K562 (cell line): Measurements from ENCODE around the gene CSE1L. TPM values are rescaled to one million over a fixed set of nuclear protein-coding genes. Genes with fewer than 3 reads are reported as not detected.

Experiments used
- C11orf30 ChIP-seq: fragments of 450-650 bp; IDR thresholded peaks from 2 replicates; pipeline ENCODE4 v1.6.1; 2016; ENCODE audit warnings: low read depth, mild to moderate bottlenecking
- HMG20B ChIP-seq: fragments of 250-450 bp; sonication (Bioruptor Pico); IDR thresholded peaks from 2 replicates; pipeline ENCODE4 v1.5.0; 2021; ENCODE audit warnings: mild to moderate bottlenecking
- TEAD2 ChIP-seq: fragments of 450-650 bp; IDR thresholded peaks from 2 replicates; pipeline ENCODE4 v1.6.1; 2016; ENCODE audit warnings: missing genetic modification characterization, control low read depth, missing compliant biosample characterization
- XRCC3 ChIP-seq: fragments of 450-650 bp; IDR thresholded peaks from 2 replicates; pipeline ENCODE4 v1.6.1; 2017; ENCODE audit warnings: mild to moderate bottlenecking, moderate library complexity
- polyA plus RNA-seq, 8 experiments: library from polyadenylated mRNA; depleted of rRNA in 4 of 8; stranded (reverse) in 5 of 8; unstranded in 3 of 8; fragments of >200 nt; fragmentation: Nextera tagmentation in 2 of 8; fragmentation: Illumina TruSeq in 1 of 8; extraction: Ambion mirVana in 2 of 8; extraction: Trizol in 1 of 8; gene quantifications; 2 replicates each; pipeline versions ENCODE4 v1.2.1 to v1.2.3, GENCODE V29; 2011 to 2014; ENCODE audit warnings: inconsistent platforms in 1 of 8, missing spikeins in 1 of 8
- total RNA-seq, 7 experiments: library from RNA; depleted of rRNA in 6 of 7; stranded (reverse); fragments of >200 nt in 6 of 7; fragmentation: Illumina TruSeq in 2 of 7; extraction: Trizol in 2 of 7; gene quantifications; 2 replicates each; pipeline versions ENCODE4 v1.2.1 to v1.2.3, GENCODE V29; 2011 to 2021; ENCODE audit warnings: low replicate concordance in 1 of 7
- TF ChIP-seq, protein P1 (sequence below), 2 experiments: fragments of 450-650 bp; formaldehyde crosslinking in 1 of 2; IDR thresholded peaks; 2 replicates each; pipeline versions ENCODE4 v1.4.0 to v1.6.1; 2014 to 2020; ENCODE audit warnings: mild to moderate bottlenecking in 2 of 2, borderline replicate concordance in 1 of 2, low read depth in 1 of 2
- TF ChIP-seq, protein P2 (sequence below): sonication (generic); formaldehyde crosslinking; IDR thresholded peaks from 2 replicates; pipeline ENCODE4 v1.5.0; 2020; ENCODE audit warnings: missing genetic modification reagents

Gene CSE1L
- total and polyA plus RNA-seq, 9 of the 15 experiments (the other 6 are each of a cell fraction or from before 2014, with no cell fraction given) = 138 to 280 (median 209) TPM

DNA sequence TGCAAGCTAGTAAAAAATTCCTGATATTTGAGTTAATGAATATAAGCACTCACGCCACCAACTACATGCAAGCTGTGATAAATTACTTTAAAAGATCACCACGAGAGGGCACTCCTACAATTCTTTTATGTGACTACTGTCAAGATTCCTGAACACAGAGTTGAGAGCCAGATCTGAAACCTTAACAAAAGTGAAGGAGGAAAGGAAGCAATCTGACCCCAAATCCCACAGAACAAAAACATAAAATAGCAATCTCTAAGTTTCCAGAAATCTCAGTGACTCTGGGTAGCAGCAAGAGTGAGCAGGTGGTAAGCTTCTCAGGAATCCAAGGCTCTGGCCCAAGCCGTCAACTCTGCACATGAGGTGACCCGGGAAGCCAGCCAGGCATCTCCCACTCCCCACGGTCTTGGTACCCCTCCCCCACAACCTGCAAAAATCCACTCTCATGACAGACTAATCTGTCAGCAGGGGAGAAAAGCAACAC lies 86.9 kb downstream of the CSE1L start (continued):
- TF ChIP-seq, protein P1, sequence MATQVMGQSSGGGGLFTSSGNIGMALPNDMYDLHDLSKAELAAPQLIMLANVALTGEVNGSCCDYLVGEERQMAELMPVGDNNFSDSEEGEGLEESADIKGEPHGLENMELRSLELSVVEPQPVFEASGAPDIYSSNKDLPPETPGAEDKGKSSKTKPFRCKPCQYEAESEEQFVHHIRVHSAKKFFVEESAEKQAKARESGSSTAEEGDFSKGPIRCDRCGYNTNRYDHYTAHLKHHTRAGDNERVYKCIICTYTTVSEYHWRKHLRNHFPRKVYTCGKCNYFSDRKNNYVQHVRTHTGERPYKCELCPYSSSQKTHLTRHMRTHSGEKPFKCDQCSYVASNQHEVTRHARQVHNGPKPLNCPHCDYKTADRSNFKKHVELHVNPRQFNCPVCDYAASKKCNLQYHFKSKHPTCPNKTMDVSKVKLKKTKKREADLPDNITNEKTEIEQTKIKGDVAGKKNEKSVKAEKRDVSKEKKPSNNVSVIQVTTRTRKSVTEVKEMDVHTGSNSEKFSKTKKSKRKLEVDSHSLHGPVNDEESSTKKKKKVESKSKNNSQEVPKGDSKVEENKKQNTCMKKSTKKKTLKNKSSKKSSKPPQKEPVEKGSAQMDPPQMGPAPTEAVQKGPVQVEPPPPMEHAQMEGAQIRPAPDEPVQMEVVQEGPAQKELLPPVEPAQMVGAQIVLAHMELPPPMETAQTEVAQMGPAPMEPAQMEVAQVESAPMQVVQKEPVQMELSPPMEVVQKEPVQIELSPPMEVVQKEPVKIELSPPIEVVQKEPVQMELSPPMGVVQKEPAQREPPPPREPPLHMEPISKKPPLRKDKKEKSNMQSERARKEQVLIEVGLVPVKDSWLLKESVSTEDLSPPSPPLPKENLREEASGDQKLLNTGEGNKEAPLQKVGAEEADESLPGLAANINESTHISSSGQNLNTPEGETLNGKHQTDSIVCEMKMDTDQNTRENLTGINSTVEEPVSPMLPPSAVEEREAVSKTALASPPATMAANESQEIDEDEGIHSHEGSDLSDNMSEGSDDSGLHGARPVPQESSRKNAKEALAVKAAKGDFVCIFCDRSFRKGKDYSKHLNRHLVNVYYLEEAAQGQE (IDR thresholded peaks at IDR 0.05; ENCODE audit: borderline replicate concordance) = peak; percentile 60; the same call in 1 of the 2 replicates
- TF ChIP-seq, protein P1 (CRISPR knock-in tag; IDR thresholded peaks at IDR 0.05; ENCODE audit: low read depth) = no peak
- TF ChIP-seq XRCC3 (no peak), HMG20B (CRISPR knock-in tag) (no peak), TEAD2 (tag) (no peak), C11orf30 (peak; percentile 41; the same call in 1 of the 2 replicates)
- TF ChIP-seq, protein P2, sequence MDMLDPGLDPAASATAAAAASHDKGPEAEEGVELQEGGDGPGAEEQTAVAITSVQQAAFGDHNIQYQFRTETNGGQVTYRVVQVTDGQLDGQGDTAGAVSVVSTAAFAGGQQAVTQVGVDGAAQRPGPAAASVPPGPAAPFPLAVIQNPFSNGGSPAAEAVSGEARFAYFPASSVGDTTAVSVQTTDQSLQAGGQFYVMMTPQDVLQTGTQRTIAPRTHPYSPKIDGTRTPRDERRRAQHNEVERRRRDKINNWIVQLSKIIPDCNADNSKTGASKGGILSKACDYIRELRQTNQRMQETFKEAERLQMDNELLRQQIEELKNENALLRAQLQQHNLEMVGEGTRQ = no peak
